ACC112 (cell line): Measurements from ENCODE around the gene NT5C1B.
"Not testable (repeated sequence)": the region's sequence is repeated elsewhere in the genome, so short reads cannot be mapped to it uniquely, and the experiment has no call there.

ENCODE experiments used
- H2AFZ ChIP-seq: fragments of 200-600 bp; sonication (generic); one replicate; pipeline ENCODE4 v1.6.0; 2017; ENCODE audit warnings: antibody characterized with exemption, low read length; ENCODE audit not compliant: unreplicated experiment
- H3K27ac ChIP-seq: fragments of 200-600 bp; sonication (generic); 2 replicates; pipeline ENCODE4 v1.5.1; 2014; ENCODE audit warnings: low read depth, mild to moderate bottlenecking, antibody characterized with exemption, low read length, moderate library complexity
- H3K27me3 ChIP-seq: fragments of 200-600 bp; sonication (generic); 2 replicates; pipeline ENCODE4 v1.6.1; 2014; ENCODE audit warnings: mild to moderate bottlenecking, antibody characterized with exemption, low read length, moderate library complexity, mixed read lengths; ENCODE audit not compliant: insufficient read depth
- H3K36me3 ChIP-seq: fragments of 200-600 bp; sonication (generic); 2 replicates; pipeline ENCODE4 v1.6.1; 2016; ENCODE audit warnings: mild to moderate bottlenecking, antibody characterized with exemption, low read length, moderate library complexity, mixed read lengths; ENCODE audit not compliant: insufficient read depth
- H3K4me1 ChIP-seq: fragments of 200-600 bp; sonication (generic); one replicate; pipeline ENCODE4 v1.6.1; 2016; ENCODE audit warnings: low read length, mixed read lengths; ENCODE audit not compliant: insufficient read depth, unreplicated experiment, control insufficient read depth
- H3K4me3 ChIP-seq: fragments of 200-600 bp; sonication (generic); 2 replicates; pipeline ENCODE4 v1.5.1; 2014; ENCODE audit warnings: mild to moderate bottlenecking, low read depth, low read length
- H3K79me2 ChIP-seq: fragments of 200-600 bp; sonication (generic); one replicate; pipeline ENCODE4 v1.6.0; 2016; ENCODE audit warnings: low read length; ENCODE audit not compliant: control insufficient read depth, unreplicated experiment, insufficient read depth

Gene NT5C1B

GRCh38 chr2:18589354-18589753 is at the start of gene NT5C1B:
NT5C1B (minus strand) TSS chr2:18589569; CDS start chr2:18589468, 101 bp downstream.
- Histone ChIP-seq H3K4me3 (no peak within 1 kb of the TSS), H3K36me3 (peaks cover 20% of the 10 kb centered on the region; the same call in 1 of the 2 replicates), H3K4me1 (peaks cover 21% of the 10 kb centered on the region), H3K79me2 (no peaks in the 10 kb centered on the region), H3K27ac (no peak within 1 kb of the TSS), H2AFZ (no peak within 1 kb of the TSS), H3K27me3 (no peaks in the 10 kb centered on the region)

GRCh38 chr2:18637196-18637595 is 47.8 kb upstream of the NT5C1B start:
- Histone ChIP-seq H3K79me2 (no peaks in the 10 kb centered on the region), H3K27me3 (no peaks in the 10 kb centered on the region), H3K4me1 (no peaks in the 10 kb centered on the region), H3K27ac (no peak overlapping the region), H3K36me3 (peaks cover 3% of the 10 kb centered on the region), H3K4me3 (no peak overlapping the region), H2AFZ (no peak overlapping the region)

- H3K27ac ChIP-seq, H2AFZ ChIP-seq, H3K36me3 ChIP-seq, H3K79me2 ChIP-seq, H3K4me3 ChIP-seq, H3K27me3 ChIP-seq: not testable (repeated sequence)
- peaks cover 25% of the 10 kb centered on the region for H3K4me1 ChIP-seq
Measured at GRCh38 chr2:18632699-18633098, 43.3 kb upstream of the NT5C1B start.

- H2AFZ ChIP-seq, result no peak overlapping the region
- H3K27me3 ChIP-seq, result no peaks in the 10 kb centered on the region
- peak overlapping the region; percentile 70 for H3K27ac ChIP-seq
- H3K36me3 ChIP-seq, result peaks cover 5% of the 10 kb centered on the region; the same call in 1 of the 2 replicates
- peaks cover 41% of the 10 kb centered on the region for H3K4me1 ChIP-seq
- peak overlapping the region; percentile 13; the same call in 1 of the 2 replicates for H3K4me3 ChIP-seq
- H3K79me2 ChIP-seq, result no peaks in the 10 kb centered on the region
Measured at GRCh38 chr2:18630941-18631340, 41.6 kb upstream of the NT5C1B start.

GRCh38 chr2:18630541-18630940 is 41.2 kb upstream of the NT5C1B start:
- Histone ChIP-seq H3K79me2 (no peaks in the 10 kb centered on the region), H3K4me1 (peaks cover 45% of the 10 kb centered on the region), H3K27me3 (no peaks in the 10 kb centered on the region), H3K36me3 (peaks cover 5% of the 10 kb centered on the region; the same call in 1 of the 2 replicates), H3K4me3 (peak overlapping the region; percentile 13; the same call in 1 of the 2 replicates), H3K27ac (peak overlapping the region; percentile 70), H2AFZ (no peak overlapping the region)

GRCh38 chr2:18630101-18630500 is 40.7 kb upstream of the NT5C1B start:
- H3K27ac ChIP-seq, result peak overlapping the region; percentile 70
- peaks cover 5% of the 10 kb centered on the region; the same call in 1 of the 2 replicates for H3K36me3 ChIP-seq
- no peak overlapping the region for H3K4me3 ChIP-seq
- no peaks in the 10 kb centered on the region for H3K79me2 ChIP-seq
- H2AFZ ChIP-seq, result no peak overlapping the region
- H3K27me3 ChIP-seq, result no peaks in the 10 kb centered on the region
- H3K4me1 ChIP-seq, result peaks cover 49% of the 10 kb centered on the region

- Histone ChIP-seq H3K4me1 (peaks cover 67% of the 10 kb centered on the region), H3K27ac (peak overlapping the region; percentile 89)
Measured at GRCh38 chr2:18626958-18627650, 37.7 kb upstream of the NT5C1B start.

GRCh38 chr2:18626256-18626668 is 36.9 kb upstream of the NT5C1B start:
- Histone ChIP-seq H3K4me3 (peak overlapping the region; percentile 37; the same call in 1 of the 2 replicates), H3K4me1 (peaks cover 71% of the 10 kb centered on the region), H3K27ac (peak overlapping the region; percentile 89)

More at GRCh38 chr2:18626958-18627650, 37.7 kb upstream of the NT5C1B start:
- Histone ChIP-seq H3K27me3 (no peaks in the 10 kb centered on the region), H3K79me2 (no peaks in the 10 kb centered on the region), H3K36me3 (0 out of 2 replicates have a peak, but pooled peaks cover 5% of the 10 kb centered on the region), H3K4me3 (peak overlapping the region; percentile 37; the same call in 1 of the 2 replicates), H2AFZ (no peak overlapping the region)

GRCh38 chr2:18625563-18625962 is 36.2 kb upstream of the NT5C1B start:
- Histone ChIP-seq H2AFZ (no peak overlapping the region), H3K27me3 (no peaks in the 10 kb centered on the region), H3K27ac (peak overlapping the region; percentile 89), H3K79me2 (no peaks in the 10 kb centered on the region), H3K36me3 (no peaks in the 10 kb centered on the region), H3K4me1 (peaks cover 68% of the 10 kb centered on the region), H3K4me3 (no peak overlapping the region)

More at GRCh38 chr2:18626256-18626668, 36.9 kb upstream of the NT5C1B start:
- Histone ChIP-seq H3K36me3 (0 out of 2 replicates have a peak, but pooled peaks cover under 1% of the 10 kb centered on the region), H3K79me2 (no peaks in the 10 kb centered on the region), H3K27me3 (no peaks in the 10 kb centered on the region), H2AFZ (no peak overlapping the region)

GRCh38 chr2:18623782-18624181 is 34.4 kb upstream of the NT5C1B start:
- Histone ChIP-seq H3K4me1 (peaks cover 56% of the 10 kb centered on the region), H3K4me3 (peak overlapping the region; percentile 9; the same call in 1 of the 2 replicates), H3K27ac (peak overlapping the region; percentile 89), H3K36me3 (no peaks in the 10 kb centered on the region), H2AFZ (no peak overlapping the region), H3K79me2 (no peaks in the 10 kb centered on the region), H3K27me3 (no peaks in the 10 kb centered on the region)
